Kidney (tissue), 14 donors: ENCODE measurements around the gene SESN1. TPM values are rescaled to one million over a fixed set of nuclear protein-coding genes. Genes with fewer than 3 reads are reported as not detected.

Experiments used
- DNase-seq, 5 donors: peaks; one replicate each; pipeline ENCODE4 v3.0.0-alpha.2; 2013 to 2020
- FAIRE-seq: peaks from 2 replicates; lab custom pipeline; 2012; peaks lifted over from hg19 to GRCh38; lab: Jason Lieb, UNC
- H3K27ac ChIP-seq, 2 donors: one replicate each; pipeline ENCODE4 v1.7.0; 2013; ENCODE audit warnings: low read depth in 2 of 2, low read length in 2 of 2, inconsistent platforms in 1 of 2
- H3K27me3 ChIP-seq: one replicate; pipeline ENCODE4 v1.7.1; 2013; ENCODE audit warnings: low read length, inconsistent platforms; ENCODE audit not compliant: control insufficient read depth, insufficient read depth
- H3K36me3 ChIP-seq, 3 donors: one replicate each; pipeline versions ENCODE4 v1.7.0 to v1.7.1; 2013; ENCODE audit warnings: low read length in 3 of 3, control low read depth in 1 of 3, inconsistent platforms in 1 of 3; ENCODE audit not compliant: insufficient read depth in 3 of 3, control insufficient read depth in 2 of 3
- H3K4me1 ChIP-seq, 3 donors: one replicate each; pipeline versions ENCODE4 v1.7.0 to v1.7.1; 2013; ENCODE audit warnings: low read length in 3 of 3, inconsistent platforms in 1 of 3, low read depth in 1 of 3; ENCODE audit not compliant: control insufficient read depth in 2 of 3, insufficient read depth in 2 of 3
- H3K4me3 ChIP-seq, 3 donors: one replicate each; pipeline versions ENCODE4 v1.7.0 to v1.8.1; 2013; ENCODE audit warnings: low read length in 3 of 3, control low read depth in 1 of 3, inconsistent platforms in 1 of 3
- H3K9ac ChIP-seq, 3 donors: one replicate each; pipeline versions ENCODE4 v1.7.0 to v1.7.1; 2013; ENCODE audit warnings: low read length in 3 of 3, control low read depth in 1 of 3, inconsistent platforms in 1 of 3
- H3K9me3 ChIP-seq, 3 donors: one replicate each; pipeline versions ENCODE4 v1.7.0 to v1.7.1; 2013; ENCODE audit warnings: low read length in 3 of 3, control low read depth in 1 of 3, inconsistent platforms in 1 of 3; ENCODE audit not compliant: control insufficient read depth in 2 of 3, insufficient read depth in 1 of 3
- CTCF ChIP-seq: IDR thresholded peaks from 3 replicates; pipeline ENCODE4 v1.5.1; 2012; ENCODE audit warnings: mild to moderate bottlenecking, moderate library complexity, borderline replicate concordance; ENCODE audit not compliant: insufficient read depth; ENCODE audit errors: extremely low read depth
- intact Hi-C: fragments of 100-400 bp; cut with DNase I; formaldehyde crosslinking; loops from one replicate; pipeline ENCODE4 v1.11.1; 2022
- polyA plus RNA-seq: library from polyadenylated mRNA; stranded (reverse); fragments of 350-450 nt; fragmentation: Illumina TruSeq; extraction: RNeasy Lipid Tissue Mini Kit (QIAGEN cat#74804); gene quantifications from one replicate; pipeline ENCODE4 v1.2.3, GENCODE V29; 2014; ENCODE audit warnings: low read depth, low replicate concordance; ENCODE audit not compliant: insufficient read depth
- total RNA-seq: library from RNA; stranded (reverse); fragmentation: NEBNext Ultra II Directional; extraction: Animal tissue kit (Norgen Biotek cat#: 25700); gene quantifications from one replicate; pipeline ENCODE4 v1.2.1, GENCODE V29; 2021
- donor health status: control.
- donor health status: control.
- donor health status: control.
- donor health status: control.
- donor health status: control.
- donor health status: DM: yes; HTN: yes; CAD: no.
- donor health status: Normal renal cell carcinoma (clear cell type).

Gene SESN1
- total and polyA plus RNA-seq, 2 donors from 2014 or later = 14.8 to 26.0 TPM

GRCh38 chr6:109060571-109060970, 34.1 kb downstream of the SESN1 start:
- intact Hi-C loops = no loop called here
- Histone ChIP-seq H3K9me3 (no peaks in the 10 kb centered on the region), H3K4me3 (no peak overlapping the region), H3K36me3 (no peaks in the 10 kb centered on the region), H3K4me1 (peaks cover 0 to 6% (median 0%) of the 10 kb centered on the region in 3 donors), H3K9ac (no peak overlapping the region), H3K27ac (no peak overlapping the region), H3K27me3 (no peaks in the 10 kb centered on the region)
- FAIRE-seq (no peak), DNase-seq (no peak)
- no peak for TF ChIP-seq CTCF

- Histone ChIP-seq H3K36me3 (no peaks in the 10 kb centered on the region), H3K27me3 (no peaks in the 10 kb centered on the region), H3K4me3 (no peak overlapping the region), H3K9me3 (no peaks in the 10 kb centered on the region), H3K27ac (no peak overlapping the region), H3K9ac (no peak overlapping the region), H3K4me1 (peaks cover 0 to 6% (median 0%) of the 10 kb centered on the region in 3 donors)
- DNase-seq = peak in 1 of 5 donors; percentile 29
- no peak for FAIRE-seq
- no peak for TF ChIP-seq CTCF
- intact Hi-C loops = no loop called here
Observed at GRCh38 chr6:109059571-109060021, 35.0 kb downstream of the SESN1 start.

GRCh38 chr6:109059153-109059552, 35.5 kb downstream of the SESN1 start:
- no peaks in the 10 kb centered on the region for H3K27me3 ChIP-seq
- no peaks in the 10 kb centered on the region for H3K9me3 ChIP-seq
- no peak for DNase-seq
- H3K9ac ChIP-seq = no peak overlapping the region
- H3K4me3 ChIP-seq = no peak overlapping the region
- intact Hi-C loops = no loop called here
- H3K36me3 ChIP-seq = no peaks in the 10 kb centered on the region
- TF ChIP-seq CTCF = no peak
- H3K4me1 ChIP-seq = peaks cover 0 to 6% (median 0%) of the 10 kb centered on the region in 3 donors
- FAIRE-seq = no peak
- H3K27ac ChIP-seq = no peak overlapping the region

GRCh38 chr6:109058620-109059019, 36.0 kb downstream of the SESN1 start:
- intact Hi-C loops = no loop called here
- H3K36me3 ChIP-seq = no peaks in the 10 kb centered on the region
- FAIRE-seq = no peak
- H3K27ac ChIP-seq = no peak overlapping the region
- no peak for TF ChIP-seq CTCF
- H3K4me3 ChIP-seq = no peak overlapping the region
- DNase-seq = no peak
- H3K27me3 ChIP-seq = no peaks in the 10 kb centered on the region
- H3K9me3 ChIP-seq = no peaks in the 10 kb centered on the region
- no peak overlapping the region for H3K9ac ChIP-seq
- H3K4me1 ChIP-seq = peaks cover 0 to 6% (median 0%) of the 10 kb centered on the region in 3 donors
